Type B pancreatic cell (in vitro differentiated cells): ENCODE measurements around the gene NIFK. TPM values are rescaled to one million over a fixed set of nuclear protein-coding genes. Genes with fewer than 3 reads are reported as not detected.
"Not testable (repeated sequence)": the region's sequence is repeated elsewhere in the genome, so short reads cannot be mapped to it uniquely, and the experiment has no call there.

ENCODE experiments used
- DNase-seq: peaks from one replicate; pipeline ENCODE4 v3.0.0; 2021; ENCODE audit warnings: mixed read lengths; ENCODE audit not compliant: unreplicated experiment; ENCODE audit errors: extremely low spot score
- H3K27ac Mint-ChIP-seq: 2 replicates; pipeline ENCODE4 v1.8.0; 2021; ENCODE audit warnings: mild to moderate bottlenecking, mixed read lengths
- H3K27me3 Mint-ChIP-seq: 2 replicates; pipeline ENCODE4 v1.8.0; 2021; ENCODE audit warnings: mixed read lengths
- H3K36me3 Mint-ChIP-seq: 2 replicates; pipeline ENCODE4 v1.8.0; 2021; ENCODE audit warnings: mixed read lengths
- H3K4me1 Mint-ChIP-seq: one replicate; pipeline ENCODE4 v1.8.0; 2021; ENCODE audit warnings: mixed read lengths; ENCODE audit not compliant: unreplicated experiment
- H3K4me3 Mint-ChIP-seq: 2 replicates; pipeline ENCODE4 v1.8.0; 2021; ENCODE audit warnings: mild to moderate bottlenecking, mixed read lengths
- H3K9me3 Mint-ChIP-seq: 2 replicates; pipeline ENCODE4 v1.8.0; 2021; ENCODE audit warnings: mixed read lengths
- CTCF ChIP-seq: fragments of 200-600 bp; sonication (generic); conservative IDR thresholded peaks from 2 replicates; pipeline ENCODE4 v1.5.0; 2021; ENCODE audit warnings: antibody characterized with exemption, mild to moderate bottlenecking
- total RNA-seq: library from RNA; stranded (reverse); gene quantifications from 2 replicates; pipeline ENCODE4 v1.2.1, GENCODE V29; 2021; ENCODE audit warnings: low replicate concordance

The NIFK gene
- total RNA-seq, 1 donor from 2014 or later = 60.9 TPM

DNA sequence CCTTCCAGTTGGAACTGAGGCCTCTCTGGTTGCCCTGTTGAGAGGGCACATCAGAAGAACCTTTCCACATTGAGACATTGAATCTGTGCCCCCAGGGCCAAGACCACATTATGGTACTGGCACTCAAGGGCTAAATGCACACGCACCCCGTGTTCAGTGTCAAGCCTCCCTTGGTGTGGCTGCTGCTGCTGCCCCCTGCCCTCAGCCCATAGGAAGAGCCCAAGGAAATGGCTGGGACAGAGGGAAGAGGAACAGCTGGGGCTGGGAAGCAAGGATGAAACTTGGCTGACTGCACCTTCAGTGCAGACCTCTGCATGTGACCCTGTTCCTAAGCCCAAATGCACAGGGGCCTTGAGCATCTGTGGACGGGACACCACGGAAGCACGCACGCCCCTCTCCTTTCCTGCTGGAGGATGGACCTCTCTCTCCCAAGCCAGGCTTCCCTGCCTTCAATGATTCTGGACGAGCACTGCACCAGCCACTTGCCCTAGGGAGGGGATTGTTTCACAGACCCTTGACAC lies 40.2 kb downstream of the NIFK start:
- Mint-ChIP-seq H3K4me1 (peaks cover 18% of the 10 kb centered on the region), H3K27me3 (no peaks in the 10 kb centered on the region), H3K36me3 (no peaks in the 10 kb centered on the region), H3K9me3 (no peaks in the 10 kb centered on the region), H3K4me3 (no peak overlapping the region), H3K27ac (no peak overlapping the region)
- TF ChIP-seq CTCF = no peak
- DNase-seq = no peak

GRCh38 chr2:121695171-121695451 lies 41.6 kb downstream of the NIFK start:
- Mint-ChIP-seq H3K27me3 (no peaks in the 10 kb centered on the region), H3K27ac (peak overlapping the region; percentile 70), H3K9me3 (no peaks in the 10 kb centered on the region), H3K4me3 (no peak overlapping the region), H3K4me1 (peaks cover 19% of the 10 kb centered on the region), H3K36me3 (no peaks in the 10 kb centered on the region)
- DNase-seq = no peak
- no peak for TF ChIP-seq CTCF

GRCh38 chr2:121694398-121695170 lies 42.1 kb downstream of the NIFK start:
- DNase-seq = no peak
- Mint-ChIP-seq H3K4me1 (peaks cover 19% of the 10 kb centered on the region), H3K27ac (peak overlapping the region; percentile 70), H3K27me3 (no peaks in the 10 kb centered on the region), H3K9me3 (no peaks in the 10 kb centered on the region), H3K36me3 (no peaks in the 10 kb centered on the region), H3K4me3 (no peak overlapping the region)
- no peak for TF ChIP-seq CTCF

DNA sequence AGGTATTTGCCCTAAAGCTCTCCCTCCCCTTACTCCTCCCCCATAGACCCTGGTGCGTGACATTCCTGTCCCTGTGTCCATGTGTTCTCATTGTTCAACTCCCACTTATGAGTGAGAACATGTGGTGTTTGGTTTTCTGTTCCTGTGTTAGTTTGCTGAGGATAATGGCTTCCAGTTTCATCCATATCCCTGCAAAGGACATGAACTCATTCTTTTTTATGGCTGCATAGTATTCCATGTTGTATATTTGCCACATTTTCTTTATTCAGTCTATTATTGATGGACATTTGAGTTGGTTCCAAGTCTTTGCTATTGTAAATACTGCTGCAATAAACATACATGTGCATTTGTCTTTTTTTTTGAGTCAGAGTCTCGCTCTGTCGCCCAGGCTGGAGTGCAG lies 46.1 kb downstream of the NIFK start:
- H3K36me3 Mint-ChIP-seq, H3K4me3 Mint-ChIP-seq, H3K9me3 Mint-ChIP-seq, H3K27me3 Mint-ChIP-seq, H3K27ac Mint-ChIP-seq: not testable (repeated sequence)
- H3K4me1 Mint-ChIP-seq = peaks cover 21% of the 10 kb centered on the region
- DNase-seq = peak; percentile 15

DNA sequence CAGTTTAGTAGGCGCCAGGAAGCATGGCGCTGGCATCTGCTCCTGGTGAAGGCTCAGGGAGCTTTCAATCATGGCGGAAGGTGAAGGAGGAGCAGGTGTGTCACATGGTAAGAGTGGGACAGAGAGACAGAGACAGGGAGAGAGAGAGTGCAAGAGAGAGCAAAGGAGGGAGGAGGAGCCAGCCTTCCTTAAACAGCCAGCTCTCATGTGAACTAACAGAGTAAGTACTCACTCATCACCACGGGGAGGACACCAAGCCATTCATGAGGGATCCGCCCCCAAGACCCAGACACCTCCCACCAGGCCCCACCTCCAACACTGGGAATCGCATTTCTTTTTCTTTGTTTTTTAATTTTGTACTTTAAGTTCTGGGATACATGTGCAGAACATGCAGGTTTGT lies 46.6 kb downstream of the NIFK start:
- Mint-ChIP-seq H3K4me3 (no peak overlapping the region), H3K27ac (peak overlapping the region; percentile 59), H3K27me3 (no peaks in the 10 kb centered on the region), H3K36me3 (no peaks in the 10 kb centered on the region), H3K9me3 (no peaks in the 10 kb centered on the region), H3K4me1 (peaks cover 24% of the 10 kb centered on the region)
- no peak for DNase-seq
- no peak for TF ChIP-seq CTCF

GRCh38 chr2:121689356-121689755 lies 47.3 kb downstream of the NIFK start:
- Mint-ChIP-seq H3K36me3 (peaks cover under 1% of the 10 kb centered on the region), H3K4me3 (no peak overlapping the region), H3K27me3 (no peaks in the 10 kb centered on the region), H3K4me1 (peaks cover 25% of the 10 kb centered on the region), H3K9me3 (no peaks in the 10 kb centered on the region), H3K27ac (peak overlapping the region; percentile 59)
- peak; percentile 68 for TF ChIP-seq CTCF
- DNase-seq = peak; percentile 36
